Hepatocyte (in vitro differentiated cells): ENCODE data around the gene ANKS1B.

Experiments used
- CTCF ChIP-seq: fragments of 200-600 bp; sonication (generic); IDR thresholded peaks from 2 replicates; pipeline ENCODE4 v1.5.1; 2016; ENCODE audit warnings: antibody characterized with exemption, mild to moderate bottlenecking; ENCODE audit not compliant: poor library complexity
- EZH2 ChIP-seq: fragments of 200-600 bp; sonication (generic); IDR thresholded peaks from 2 replicates; pipeline ENCODE4 v1.6.1; 2016; ENCODE audit warnings: antibody characterized with exemption, mild to moderate bottlenecking, borderline replicate concordance
- EZH2phosphoT487 ChIP-seq: fragments of 200-600 bp; sonication (generic); IDR thresholded peaks from one replicate; pipeline ENCODE4 v1.6.1; 2018; ENCODE audit warnings: antibody characterized with exemption, mild to moderate bottlenecking, low read depth, moderate library complexity; ENCODE audit not compliant: unreplicated experiment, severe bottlenecking

GRCh38 chr12:99271071-99271470 lies 713.7 kb downstream of the ANKS1B start:
- TF ChIP-seq CTCF (no peak), EZH2 (no peak), EZH2phosphoT487 (no peak)
